H1 (cell line): Measurements from ENCODE around the gene ZNF831. TPM values are rescaled to one million over a fixed set of nuclear protein-coding genes. Genes with fewer than 3 reads are reported as not detected.

ENCODE experiments used
- CTCF ChIA-PET: fragments of 300-600 bp; sonication (Branson Sonifier 250); formaldehyde crosslinking; loops from one replicate; lab custom pipeline; 2021; ENCODE audit not compliant: partially characterized antibody; lab: Charles Lee
- POLR2A ChIA-PET: fragments of 300-600 bp; sonication (Branson Sonifier 250); formaldehyde crosslinking; loops from one replicate; lab custom pipeline; 2021; ENCODE audit warnings: inconsistent platforms; ENCODE audit not compliant: partially characterized antibody; lab: Charles Lee
- DNase-seq, 2 experiments: peaks; one replicate each; pipeline versions ENCODE4 v3.0.0 to v3.0.0-alpha.2; 2010 to 2022; ENCODE audit warnings: low spot score in 2 of 2, low read depth in 1 of 2, mixed read lengths in 1 of 2
- FAIRE-seq: peaks from 2 replicates; lab custom pipeline; 2011; peaks lifted over from hg19 to GRCh38; lab: Jason Lieb, UNC
- H2AFZ ChIP-seq: 2 replicates; pipeline ENCODE4 v1.8.1; 2012; ENCODE audit warnings: low read length, inconsistent platforms
- H2AK5ac ChIP-seq: 2 replicates; pipeline ENCODE4 v1.6.1; 2013; ENCODE audit warnings: low read depth, low read length
- H2BK120ac ChIP-seq: replicated peaks from 2 replicates; pipeline ENCODE3; 2013; ENCODE audit warnings: low read depth, low read length, inconsistent platforms
- H2BK12ac ChIP-seq: 2 replicates; pipeline ENCODE4 v1.6.1; 2013; ENCODE audit warnings: low read depth, low read length
- H2BK15ac ChIP-seq: 2 replicates; pipeline ENCODE4 v1.6.1; 2013; ENCODE audit warnings: low read length
- H2BK20ac ChIP-seq: 2 replicates; pipeline ENCODE4 v1.6.1; 2013; ENCODE audit warnings: low read length
- H2BK5ac ChIP-seq: 2 replicates; pipeline ENCODE4 v1.6.1; 2013; ENCODE audit warnings: low read depth, low read length
- H3K14ac ChIP-seq: 2 replicates; pipeline ENCODE4 v1.6.1; 2013; ENCODE audit warnings: inconsistent platforms; ENCODE audit not compliant: insufficient read length
- H3K18ac ChIP-seq: 2 replicates; pipeline ENCODE4 v1.6.1; 2013; ENCODE audit warnings: low read length; ENCODE audit errors: extremely low read depth
- H3K23ac ChIP-seq: 2 replicates; pipeline ENCODE4 v1.6.1; 2013; ENCODE audit warnings: inconsistent platforms; ENCODE audit not compliant: insufficient read length
- H3K23me2 ChIP-seq: 2 replicates; pipeline ENCODE4 v1.6.1; 2013; ENCODE audit warnings: low read depth, low read length
- H3K27ac ChIP-seq: 2 replicates; pipeline ENCODE4 v1.6.1; 2011; ENCODE audit warnings: low read depth, low read length, inconsistent platforms
- H3K27me3 ChIP-seq, 4 experiments: replicated peaks in 1 of 4; 1 replicate in 1 of 4; 2 replicates in 3 of 4; pipeline versions ENCODE4 v1.6.1 to v1.8.1; 2011 to 2013; ENCODE audit warnings: low read length in 3 of 4, mild to moderate bottlenecking in 3 of 4, inconsistent platforms in 2 of 4, mixed read lengths in 2 of 4, moderate library complexity in 1 of 4; ENCODE audit not compliant: control insufficient read depth in 3 of 4, insufficient read depth in 3 of 4; ENCODE audit errors: extremely low read depth in 1 of 4
- H3K36me3 ChIP-seq, 4 experiments: 2 replicates each; pipeline versions ENCODE4 v1.6.1 to v1.8.1; 2011 to 2013; ENCODE audit warnings: mild to moderate bottlenecking in 4 of 4, low read length in 3 of 4, moderate library complexity in 2 of 4, control low read depth in 1 of 4, inconsistent platforms in 1 of 4; ENCODE audit not compliant: insufficient read depth in 4 of 4, control insufficient read depth in 2 of 4
- H3K4ac ChIP-seq: replicated peaks from 2 replicates; pipeline ENCODE3; 2013; ENCODE audit warnings: low read length, low read depth, mixed read lengths, inconsistent platforms; ENCODE audit not compliant: insufficient read length
- H3K4me1 ChIP-seq, 4 experiments: replicated peaks in 1 of 4; 1 replicate in 1 of 4; 2 replicates in 3 of 4; pipeline versions ENCODE4 v1.6.1 to v1.8.1; 2011 to 2013; ENCODE audit warnings: low read length in 3 of 4, inconsistent platforms in 2 of 4, mixed read lengths in 1 of 4; ENCODE audit not compliant: insufficient read depth in 4 of 4, control insufficient read depth in 3 of 4
- H3K4me2 ChIP-seq, 2 experiments: 2 replicates each; pipeline versions ENCODE4 v1.6.1 to v1.8.1; 2011 to 2013; ENCODE audit warnings: low read depth in 2 of 2, low read length in 2 of 2, control low read depth in 1 of 2, inconsistent platforms in 1 of 2, mild to moderate bottlenecking in 1 of 2; ENCODE audit not compliant: insufficient read depth in 1 of 2
- H3K4me3 ChIP-seq, 4 experiments: fragments of 200-600, 300-600 bp in 1 of 4; sonication (generic), shearing (Covaris generic), sonication (Bioruptor Twin) in 1 of 4; 2 replicates each; pipeline versions ENCODE4 v1.5.1 to v1.8.1; 2011 to 2016; ENCODE audit warnings: low read length in 4 of 4, low read depth in 3 of 4, control low read depth in 2 of 4, inconsistent platforms in 2 of 4, mild to moderate bottlenecking in 2 of 4, mixed read lengths in 1 of 4, moderate library complexity in 1 of 4; ENCODE audit not compliant: insufficient read depth in 2 of 4; ENCODE audit errors: extremely low read depth in 1 of 4
- H3K56ac ChIP-seq: replicated peaks from 2 replicates; pipeline ENCODE3; 2013; ENCODE audit warnings: low read depth, mild to moderate bottlenecking, mixed read lengths, low read length, inconsistent platforms; ENCODE audit not compliant: insufficient read length
- H3K79me1 ChIP-seq: 2 replicates; pipeline ENCODE4 v1.6.1; 2013; ENCODE audit warnings: low read depth, low read length, control low read depth
- H3K79me2 ChIP-seq, 2 experiments: 2 replicates each; pipeline versions ENCODE4 v1.6.1 to v1.8.1; 2012 to 2013; ENCODE audit warnings: low read length in 2 of 2, mild to moderate bottlenecking in 2 of 2, inconsistent platforms in 1 of 2; ENCODE audit not compliant: insufficient read depth in 2 of 2, control insufficient read depth in 1 of 2
- H3K9ac ChIP-seq, 4 experiments: replicated peaks in 1 of 4; 1 replicate in 1 of 4; 2 replicates in 3 of 4; pipeline versions ENCODE4 v1.6.1 to v1.8.1; 2011 to 2013; ENCODE audit warnings: low read depth in 3 of 4, low read length in 3 of 4, control low read depth in 2 of 4, mild to moderate bottlenecking in 2 of 4, moderate library complexity in 2 of 4, inconsistent platforms in 1 of 4; ENCODE audit errors: extremely low read depth in 1 of 4
- H3K9me3 ChIP-seq, 2 experiments: 2 replicates each; pipeline versions ENCODE4 v1.6.1 to v1.8.1; 2012 to 2013; ENCODE audit warnings: mild to moderate bottlenecking in 2 of 2, moderate library complexity in 2 of 2, control low read depth in 1 of 2, inconsistent platforms in 1 of 2, low read depth in 1 of 2, low read length in 1 of 2, mixed read lengths in 1 of 2; ENCODE audit not compliant: insufficient read depth in 2 of 2
- H4K20me1 ChIP-seq, 2 experiments: replicated peaks in 1 of 2; 2 replicates each; pipeline versions ENCODE3 to v1.8.1; 2011 to 2013; ENCODE audit warnings: inconsistent platforms in 2 of 2, low read length in 2 of 2, mild to moderate bottlenecking in 1 of 2; ENCODE audit not compliant: insufficient read depth in 2 of 2, control insufficient read depth in 1 of 2
- H4K5ac ChIP-seq: 2 replicates; pipeline ENCODE4 v1.6.1; 2013; ENCODE audit warnings: low read length, low read depth, mixed read lengths, inconsistent platforms; ENCODE audit not compliant: insufficient read length
- H4K8ac ChIP-seq: 2 replicates; pipeline ENCODE4 v1.8.0; 2013; ENCODE audit warnings: mild to moderate bottlenecking, moderate library complexity, low read length, inconsistent platforms; ENCODE audit not compliant: insufficient read depth; ENCODE audit errors: extremely low read depth
- H4K91ac ChIP-seq: replicated peaks from 2 replicates; pipeline ENCODE3; 2013; ENCODE audit warnings: low read length, mixed read lengths, inconsistent platforms; ENCODE audit not compliant: insufficient read length
- CHD1 ChIP-seq: IDR thresholded peaks from 2 replicates; pipeline ENCODE4 v1.6.1; 2012; ENCODE audit warnings: low read depth, low read length, improper control_type of control experiment
- CTBP2 ChIP-seq: IDR thresholded peaks from 2 replicates; pipeline ENCODE4 v1.7.0; 2011; ENCODE audit warnings: borderline replicate concordance, mild to moderate bottlenecking, moderate library complexity, mixed read lengths, low read length; ENCODE audit not compliant: insufficient read depth, insufficient read length
- GABPA ChIP-seq: IDR thresholded peaks from 2 replicates; pipeline ENCODE4 v1.6.1; 2011; ENCODE audit warnings: mild to moderate bottlenecking, low read length, moderate library complexity, borderline replicate concordance; ENCODE audit not compliant: insufficient read depth
- JUND ChIP-seq: IDR thresholded peaks from 2 replicates; pipeline ENCODE4 v1.6.1; 2011; ENCODE audit warnings: mild to moderate bottlenecking, improper control_type of control experiment, low read length
- KDM5A ChIP-seq: fragments of 200-600 bp; IDR thresholded peaks from 2 replicates; pipeline ENCODE4 v1.7.1; 2012; ENCODE audit warnings: mild to moderate bottlenecking, low read length, inconsistent platforms, mixed read lengths
- POLR2A ChIP-seq, 2 experiments: IDR thresholded peaks; 1 replicate in 1 of 2; 2 replicates in 1 of 2; pipeline ENCODE4 v1.6.1; 2011; ENCODE audit warnings: low read depth in 2 of 2, low read length in 2 of 2, mild to moderate bottlenecking in 2 of 2; ENCODE audit errors: control extremely low read depth in 1 of 2
- RXRA ChIP-seq: IDR thresholded peaks from 2 replicates; pipeline ENCODE4 v1.6.1; 2011; ENCODE audit warnings: low read depth, mild to moderate bottlenecking, low read length, moderate library complexity; ENCODE audit not compliant: insufficient read depth
- SIX5 ChIP-seq: IDR thresholded peaks from 2 replicates; pipeline ENCODE4 v1.6.1; 2011; ENCODE audit warnings: mild to moderate bottlenecking, low read depth, low read length
- SP2 ChIP-seq: IDR thresholded peaks from 2 replicates; pipeline ENCODE4 v1.6.1; 2012; ENCODE audit warnings: mild to moderate bottlenecking, low read length, inconsistent platforms
- TBP ChIP-seq: IDR thresholded peaks from 2 replicates; pipeline ENCODE4 v1.6.1; 2011; ENCODE audit warnings: low read depth, low read length, improper control_type of control experiment
- WGBS, 2 experiments: shearing (Covaris generic) in 1 of 2; methylation state at CpG; one replicate each; pipeline versions ENCODE4 v1.1.6 to v1.1.7; 2013 to 2015; ENCODE audit warnings: low lambda C conversion rate in 2 of 2, mixed read lengths in 2 of 2, inconsistent platforms in 1 of 2, low coverage in 1 of 2, missing lambda C conversion rate in 1 of 2; ENCODE audit not compliant: insufficient replicate concordance in 2 of 2, insufficient coverage in 1 of 2, insufficient read length in 1 of 2; ENCODE audit errors: extremely low coverage in 1 of 2, missing lambda C conversion rate in 1 of 2; 5-methylcytosine and 5-hydroxymethylcytosine counted together
- polyA plus RNA-seq, 7 experiments: library from polyadenylated mRNA; depleted of rRNA in 3 of 7; stranded (reverse) in 5 of 7; unstranded in 2 of 7; fragments of >200 nt in 5 of 7; fragments of 200-250 nt in 2 of 7; gene quantifications; 1 replicate in 5 of 7; 2 replicates in 1 of 7; 4 replicates in 1 of 7; pipeline versions ENCODE4 v1.2.1 to v1.2.3, GENCODE V29; 2011 to 2013; ENCODE audit warnings: missing spikeins in 2 of 7, mixed read lengths in 2 of 7
- total RNA-seq: library from RNA; stranded (reverse); fragmentation: NEBNext Ultra II Directional; extraction: Animal tissue kit (Norgen Biotek cat#: 25700); gene quantifications from 2 replicates; pipeline ENCODE4 v1.2.1, GENCODE V29; 2021
- TF ChIP-seq, protein P1 (sequence below): IDR thresholded peaks from 2 replicates; pipeline ENCODE4 v1.6.1; 2012; ENCODE audit warnings: inconsistent platforms
- TF ChIP-seq, protein P2 (sequence below): IDR thresholded peaks from 2 replicates; pipeline ENCODE4 v1.6.1; 2012; ENCODE audit warnings: low read length, inconsistent platforms
- TF ChIP-seq, protein P3 (sequence below): IDR thresholded peaks from 2 replicates; pipeline ENCODE4 v1.6.1; 2012; ENCODE audit warnings: inconsistent platforms

ZNF831 gene
- total and polyA plus RNA-seq, 2 of the 8 experiments (the other 6 are each of a cell fraction or from before 2014, with no cell fraction given) = not detected

DNA sequence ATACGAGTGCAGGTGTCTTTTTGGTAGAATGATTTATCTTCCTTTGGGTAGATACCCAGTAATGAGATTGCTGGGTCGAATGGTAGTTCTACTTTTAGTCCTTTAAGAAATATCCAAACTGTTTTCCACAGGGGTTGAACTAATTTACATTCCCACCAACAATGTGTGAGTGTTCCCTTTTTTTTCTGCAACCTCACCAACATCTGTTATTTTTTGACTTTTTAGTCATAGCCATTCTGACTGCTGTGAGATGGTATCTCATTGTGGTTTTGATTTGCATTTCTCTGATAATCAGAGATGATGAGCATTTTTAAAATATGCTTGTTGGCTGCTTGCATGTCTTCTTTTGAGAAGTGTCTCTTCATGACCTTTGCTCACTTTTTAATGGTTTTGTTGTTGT lies 1.9 kb upstream of the ZNF831 start:
- FAIRE-seq = no peak
- Histone ChIP-seq H3K23me2 (no peaks in the 10 kb centered on the region), H2AK5ac (no peak overlapping the region), H3K4me3 (no peak overlapping the region), H3K79me2 (no peaks in the 10 kb centered on the region), H4K91ac (no peak overlapping the region), H3K27ac (no peak overlapping the region), H3K23ac (no peak overlapping the region), H2BK5ac (no peak overlapping the region), H3K79me1 (no peaks in the 10 kb centered on the region), H4K8ac (no peak overlapping the region), H3K9ac (no peak overlapping the region), H4K5ac (no peak overlapping the region), H3K36me3 (no peaks in the 10 kb centered on the region), H2BK12ac (no peak overlapping the region), H4K20me1 (no peaks in the 10 kb centered on the region), H3K56ac (no peak overlapping the region), H3K18ac (no peak overlapping the region), H3K9me3 (no peaks in the 10 kb centered on the region), H2BK20ac (no peak overlapping the region), H3K4ac (no peak overlapping the region), H3K27me3 (no peaks in the 10 kb centered on the region), H2BK15ac (no peak overlapping the region), H3K14ac (no peak overlapping the region), H3K4me2 (no peak overlapping the region), H3K4me1 (peaks cover 2 to 6% (median 4%) of the 10 kb centered on the region in 4 experiments; a peak in 6 of 7 replicates), H2BK120ac (no peak overlapping the region), H2AFZ (no peak overlapping the region)
- WGBS, 2 experiments = 95% methylated on average over 2 of the region's 2 CpGs; no CpG with 5 or more reads in 1 of the 2 experiments
- ChIA-PET POLR2A (no interaction called here), CTCF (no interaction called here)
- no peak for DNase-seq
- TF ChIP-seq, protein P1, sequence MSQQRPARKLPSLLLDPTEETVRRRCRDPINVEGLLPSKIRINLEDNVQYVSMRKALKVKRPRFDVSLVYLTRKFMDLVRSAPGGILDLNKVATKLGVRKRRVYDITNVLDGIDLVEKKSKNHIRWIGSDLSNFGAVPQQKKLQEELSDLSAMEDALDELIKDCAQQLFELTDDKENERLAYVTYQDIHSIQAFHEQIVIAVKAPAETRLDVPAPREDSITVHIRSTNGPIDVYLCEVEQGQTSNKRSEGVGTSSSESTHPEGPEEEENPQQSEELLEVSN = no peak
- no peak for TF ChIP-seq GABPA
- TF ChIP-seq SP2 = no peak
- no peak for TF ChIP-seq TBP
- TF ChIP-seq, protein P2, sequence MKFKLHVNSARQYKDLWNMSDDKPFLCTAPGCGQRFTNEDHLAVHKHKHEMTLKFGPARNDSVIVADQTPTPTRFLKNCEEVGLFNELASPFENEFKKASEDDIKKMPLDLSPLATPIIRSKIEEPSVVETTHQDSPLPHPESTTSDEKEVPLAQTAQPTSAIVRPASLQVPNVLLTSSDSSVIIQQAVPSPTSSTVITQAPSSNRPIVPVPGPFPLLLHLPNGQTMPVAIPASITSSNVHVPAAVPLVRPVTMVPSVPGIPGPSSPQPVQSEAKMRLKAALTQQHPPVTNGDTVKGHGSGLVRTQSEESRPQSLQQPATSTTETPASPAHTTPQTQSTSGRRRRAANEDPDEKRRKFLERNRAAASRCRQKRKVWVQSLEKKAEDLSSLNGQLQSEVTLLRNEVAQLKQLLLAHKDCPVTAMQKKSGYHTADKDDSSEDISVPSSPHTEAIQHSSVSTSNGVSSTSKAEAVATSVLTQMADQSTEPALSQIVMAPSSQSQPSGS = no peak
- TF ChIP-seq CHD1 = no peak
- TF ChIP-seq CTBP2 = no peak
- no peak for TF ChIP-seq POLR2A (IDR thresholded peaks at IDR 0.05; ENCODE audit: control extremely low read depth in 1 of 2, low read depth in 2 of 2, low read length in 2 of 2)
- TF ChIP-seq JUND = no peak
- TF ChIP-seq, protein P3, sequence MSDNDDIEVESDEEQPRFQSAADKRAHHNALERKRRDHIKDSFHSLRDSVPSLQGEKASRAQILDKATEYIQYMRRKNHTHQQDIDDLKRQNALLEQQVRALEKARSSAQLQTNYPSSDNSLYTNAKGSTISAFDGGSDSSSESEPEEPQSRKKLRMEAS = no peak
- TF ChIP-seq SIX5 = no peak
- no peak for TF ChIP-seq RXRA
- no peak for TF ChIP-seq KDM5A
